Ovary (tissue), 9 donors: Measurements from ENCODE around the gene HCN2. TPM values are rescaled to one million over a fixed set of nuclear protein-coding genes. Genes with fewer than 3 reads are reported as not detected.

ENCODE experiments used
- DNase-seq, 5 donors: peaks; one replicate each; pipeline ENCODE4 v3.0.0-alpha.2; 2019 to 2020
- H3K27ac ChIP-seq, 2 donors: fragments of 200-600 bp; one replicate each; pipeline versions ENCODE4 v1.5.1 to v1.8.0; 2019 to 2022
- H3K27me3 ChIP-seq: fragments of 200-600 bp; one replicate; pipeline ENCODE4 v1.8.0; 2022
- H3K36me3 ChIP-seq: fragments of 200-600 bp; sonication (generic); one replicate; pipeline ENCODE4 v1.5.1; 2019
- H3K4me1 ChIP-seq: one replicate; pipeline ENCODE4 v1.8.1; 2013; ENCODE audit warnings: mild to moderate bottlenecking, moderate library complexity; ENCODE audit not compliant: insufficient read depth
- H3K4me3 ChIP-seq: fragments of 200-600 bp; sonication (generic); one replicate; pipeline ENCODE4 v1.5.1; 2017
- H3K9me3 ChIP-seq, 2 donors: fragments of 200-600 bp in 1 of 2; sonication (generic) in 1 of 2; one replicate each; pipeline versions ENCODE4 v1.5.1 to v1.8.1; 2013 to 2019; ENCODE audit warnings: mild to moderate bottlenecking in 1 of 2, moderate library complexity in 1 of 2
- EP300 ChIP-seq: sonication (generic); formaldehyde crosslinking; IDR thresholded peaks from one replicate; pipeline ENCODE4 v1.6.1; 2017; ENCODE audit warnings: antibody characterized with exemption
- POLR2A ChIP-seq: fragments of 450-650 bp; IDR thresholded peaks from one replicate; pipeline ENCODE4 v1.6.1; 2017; ENCODE audit warnings: antibody characterized with exemption, mild to moderate bottlenecking, moderate library complexity
- WGBS, 3 donors: extraction: QIAGEN DNeasy Blood & Tissue Kit in 1 of 3; methylation state at CpG; one replicate each; pipeline versions ENCODE4 v1.1.5 to v1.1.7; 2013 to 2017; 5-methylcytosine and 5-hydroxymethylcytosine counted together
- intact Hi-C, 4 donors: fragments of 100-400 bp; cut with DNase I; formaldehyde crosslinking; loops; one replicate each; pipeline versions ENCODE4 v1.11.0 to v1.15.1; 2022 to 2023
- polyA plus RNA-seq, 2 donors: library from polyadenylated mRNA; stranded (reverse); fragments of 200-250 nt in 1 of 2; fragments of 350-450 nt in 1 of 2; fragmentation: Illumina TruSeq in 1 of 2; extraction: RNeasy Lipid Tissue Mini Kit (QIAGEN cat#74804) in 1 of 2; gene quantifications; one replicate each; pipeline ENCODE4 v1.2.3, GENCODE V29; 2013 to 2014
- total RNA-seq, 7 donors: library from RNA; depleted of rRNA in 2 of 7; stranded (reverse); fragments of >200 nt in 2 of 7; fragmentation: NEBNext Ultra II Directional in 3 of 7; extraction: Animal tissue kit (Norgen Biotek cat#: 25700) in 3 of 7; gene quantifications; one replicate each; pipeline versions ENCODE4 v1.1.0 to v1.2.4, GENCODE V29; 2016 to 2023
- TF ChIP-seq, protein P1 (sequence below), 3 donors: fragments of 450-650 bp in 2 of 3; fragments of 200-600 bp in 1 of 3; IDR thresholded peaks; one replicate each; pipeline versions ENCODE4 v1.5.1 to v1.8.0; 2016 to 2022; ENCODE audit warnings: antibody characterized with exemption in 3 of 3, mild to moderate bottlenecking in 1 of 3
- donor health status: DM: no; HTN: no; CAD: no; lungs with moderate emphysema.
- donor health status: DM: no; HTN: no; CAD: no.
- donor health status: Bipolar disorder and iron deficiency.
- donor health status: DM: yes; HTN: yes; CAD: no.
- donor health status: DM: no; HTN: no; CAD: no.
- donor health status: DM: yes; HTN: yes; CAD: no.

The HCN2 gene
- total and polyA plus RNA-seq, 9 donors: 0.07 to 0.23 (median 0.12) TPM; not detected in 5

DNA sequence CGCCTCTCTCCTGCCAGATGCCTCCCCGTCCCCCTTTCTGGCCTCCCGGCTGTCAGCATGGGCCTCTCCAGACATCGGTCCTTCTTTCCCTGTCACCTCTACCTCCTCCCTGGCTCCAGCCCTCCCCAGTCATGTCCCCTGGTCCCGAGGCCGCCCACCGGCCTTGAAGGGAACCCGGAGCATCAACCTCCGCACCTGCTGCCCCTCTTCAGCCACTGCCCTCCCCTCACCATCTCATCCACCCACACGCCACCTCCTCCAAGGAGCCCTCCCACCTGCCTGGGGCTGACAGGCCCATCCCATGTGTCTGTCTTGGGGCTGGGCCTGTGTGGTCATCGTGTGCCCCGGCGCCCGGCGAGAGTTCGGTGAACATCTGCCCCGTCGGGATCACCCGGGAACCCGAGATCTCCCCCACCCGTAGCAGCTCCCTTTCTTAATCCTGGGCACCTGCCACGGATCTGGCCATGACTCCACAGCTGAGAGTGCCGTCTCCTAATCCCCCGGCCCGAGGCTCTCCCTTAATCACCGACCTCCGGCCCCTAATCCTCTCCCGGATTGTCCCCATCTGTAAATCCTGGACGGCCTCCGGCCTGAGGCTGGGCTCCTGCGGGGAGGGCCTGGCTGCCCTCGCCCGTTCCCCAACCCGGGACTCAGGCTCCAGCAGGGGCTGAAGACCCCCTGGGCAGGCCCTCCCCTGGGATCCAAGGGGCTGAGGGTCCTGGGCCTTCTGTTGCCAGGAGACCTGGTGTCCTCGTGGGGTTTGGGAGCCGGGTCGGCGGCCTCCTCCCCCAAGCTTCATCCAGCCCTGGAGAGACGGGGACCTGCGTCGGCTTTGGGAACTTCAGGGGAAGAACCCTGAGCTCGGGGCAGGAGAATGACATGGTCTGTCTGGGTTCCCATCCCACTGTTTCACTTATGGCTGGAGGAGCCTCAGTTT is 5.9 kb downstream of the HCN2 start:
- intact Hi-C loops: no loop called here
- WGBS, 3 donors: 64 to 72% (median 68%) methylated on average over 41 to 42 of the region's 42 CpGs
- no peak for DNase-seq
- TF ChIP-seq EP300 (no peak), POLR2A (no peak)
- TF ChIP-seq, protein P1, sequence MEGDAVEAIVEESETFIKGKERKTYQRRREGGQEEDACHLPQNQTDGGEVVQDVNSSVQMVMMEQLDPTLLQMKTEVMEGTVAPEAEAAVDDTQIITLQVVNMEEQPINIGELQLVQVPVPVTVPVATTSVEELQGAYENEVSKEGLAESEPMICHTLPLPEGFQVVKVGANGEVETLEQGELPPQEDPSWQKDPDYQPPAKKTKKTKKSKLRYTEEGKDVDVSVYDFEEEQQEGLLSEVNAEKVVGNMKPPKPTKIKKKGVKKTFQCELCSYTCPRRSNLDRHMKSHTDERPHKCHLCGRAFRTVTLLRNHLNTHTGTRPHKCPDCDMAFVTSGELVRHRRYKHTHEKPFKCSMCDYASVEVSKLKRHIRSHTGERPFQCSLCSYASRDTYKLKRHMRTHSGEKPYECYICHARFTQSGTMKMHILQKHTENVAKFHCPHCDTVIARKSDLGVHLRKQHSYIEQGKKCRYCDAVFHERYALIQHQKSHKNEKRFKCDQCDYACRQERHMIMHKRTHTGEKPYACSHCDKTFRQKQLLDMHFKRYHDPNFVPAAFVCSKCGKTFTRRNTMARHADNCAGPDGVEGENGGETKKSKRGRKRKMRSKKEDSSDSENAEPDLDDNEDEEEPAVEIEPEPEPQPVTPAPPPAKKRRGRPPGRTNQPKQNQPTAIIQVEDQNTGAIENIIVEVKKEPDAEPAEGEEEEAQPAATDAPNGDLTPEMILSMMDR (IDR thresholded peaks at IDR 0.05): no peak
- Histone ChIP-seq H3K27me3 (peaks cover 5% of the 10 kb centered on the region), H3K9me3 (no peaks in the 10 kb centered on the region), H3K27ac (no peak overlapping the region), H3K36me3 (no peaks in the 10 kb centered on the region), H3K4me1 (peaks cover 2% of the 10 kb centered on the region), H3K4me3 (no peak overlapping the region)

DNA sequence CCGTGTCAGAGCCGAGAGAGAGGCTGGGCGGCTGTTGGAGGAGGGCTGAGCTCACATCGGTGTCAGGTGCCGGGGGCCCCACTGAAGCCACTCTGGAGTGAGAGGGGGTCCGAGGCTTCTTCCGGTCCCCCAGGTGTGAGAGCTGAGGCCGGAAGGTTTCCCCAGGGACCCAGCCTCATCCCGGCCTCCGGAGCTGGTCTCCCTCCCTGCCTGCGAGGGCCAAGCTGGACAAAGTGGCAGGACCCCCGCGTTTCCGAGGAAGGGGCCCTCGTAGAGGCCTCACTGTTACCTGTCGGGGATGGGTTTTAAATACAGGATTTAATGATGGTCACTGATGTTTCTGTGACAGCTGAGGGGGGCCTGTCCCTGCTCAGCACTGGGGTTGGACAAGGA is 6.6 kb downstream of the HCN2 start:
- peaks cover 1% of the 10 kb centered on the region for H3K4me1 ChIP-seq
- no peak overlapping the region for H3K4me3 ChIP-seq
- 82 to 88% (median 84%) methylated on average over 13 to 16 of the region's 16 CpGs for WGBS, 3 donors
- no peak for DNase-seq
- intact Hi-C loops: no loop called here
- H3K27me3 ChIP-seq: no peaks in the 10 kb centered on the region
- TF ChIP-seq EP300 (no peak), POLR2A (no peak)
- TF ChIP-seq, protein P1 (IDR thresholded peaks at IDR 0.05): no peak
- H3K9me3 ChIP-seq: no peaks in the 10 kb centered on the region
- no peaks in the 10 kb centered on the region for H3K36me3 ChIP-seq
- no peak overlapping the region for H3K27ac ChIP-seq

DNA sequence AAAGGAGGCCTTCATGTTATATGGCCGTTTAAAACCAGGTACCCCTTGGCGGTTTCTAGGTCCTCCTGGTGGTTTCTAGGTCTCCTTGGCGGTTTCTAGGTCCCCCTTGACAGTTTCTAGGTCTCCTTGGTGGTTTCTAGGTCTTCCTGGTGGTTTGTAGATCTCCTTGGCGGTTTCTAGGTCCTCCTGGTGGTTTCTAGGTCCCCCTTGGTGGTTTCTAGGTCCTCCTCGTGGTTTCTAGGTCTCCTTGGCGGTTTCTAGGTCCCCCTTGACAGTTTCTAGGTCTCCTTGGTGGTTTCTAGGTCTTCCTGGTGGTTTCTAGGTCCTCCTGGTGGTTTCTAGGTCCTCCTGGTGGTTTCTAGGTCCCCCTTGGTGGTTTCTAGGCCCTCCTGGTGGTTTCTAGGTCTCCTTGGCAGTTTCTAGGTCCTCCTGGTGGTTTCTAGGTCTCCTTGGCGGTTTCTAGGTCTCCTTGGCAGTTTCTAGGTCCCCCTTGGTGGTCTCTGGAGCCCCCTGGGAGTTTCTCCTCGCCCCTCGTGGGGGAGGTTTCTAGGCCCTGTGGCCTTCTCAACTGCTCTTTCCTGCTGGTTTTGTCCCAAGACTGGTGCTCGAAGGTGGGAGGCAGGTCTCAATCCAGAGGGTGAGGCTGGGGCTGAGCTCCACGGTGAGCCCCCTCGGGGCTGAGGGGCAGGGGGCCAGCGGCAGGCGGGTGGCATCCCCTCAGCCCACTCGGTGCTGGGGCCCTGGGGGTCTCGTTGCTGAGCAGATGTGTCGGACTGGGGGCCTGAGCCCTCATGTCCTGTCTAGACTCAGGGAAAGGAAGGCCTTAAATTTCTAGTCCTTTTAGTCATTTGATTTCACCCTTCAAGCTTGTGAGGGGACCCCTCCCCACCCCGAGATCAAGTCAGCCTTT is 8.0 kb downstream of the HCN2 start:
- H3K4me3 ChIP-seq: no peak overlapping the region
- no peak overlapping the region for H3K27ac ChIP-seq
- no peaks in the 10 kb centered on the region for H3K9me3 ChIP-seq
- TF ChIP-seq, protein P1 (IDR thresholded peaks at IDR 0.05): no peak
- TF ChIP-seq EP300 (no peak), POLR2A (no peak)
- no peak for DNase-seq
- no peaks in the 10 kb centered on the region for H3K4me1 ChIP-seq
- H3K27me3 ChIP-seq: no peaks in the 10 kb centered on the region
- intact Hi-C loops: no loop called here
- WGBS, 3 donors: 68 to 73% (median 72%) methylated on average over 18 of the region's 18 CpGs
- no peaks in the 10 kb centered on the region for H3K36me3 ChIP-seq

DNA sequence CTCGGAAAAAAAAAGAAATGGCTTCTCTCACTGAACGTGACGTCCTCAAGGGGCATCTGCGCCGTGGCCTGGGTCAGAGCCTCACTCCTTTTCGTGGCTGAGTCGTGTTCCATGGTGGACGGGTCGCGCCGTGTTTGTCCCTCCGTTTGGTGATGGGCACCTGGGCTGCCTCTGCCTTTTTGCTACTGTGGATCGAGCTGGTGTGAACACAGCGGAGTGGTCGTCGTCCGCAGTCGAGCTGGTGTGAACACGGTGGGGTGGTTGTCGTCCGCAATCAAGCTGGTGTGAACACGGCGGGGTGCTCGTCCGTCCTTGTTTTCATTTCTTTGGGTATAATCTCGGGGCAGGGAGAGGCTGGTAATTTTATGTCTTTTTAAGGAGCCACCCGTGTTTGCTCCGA is 11.6 kb downstream of the HCN2 start:
- H3K4me1 ChIP-seq: no peaks in the 10 kb centered on the region
- DNase-seq: no peak
- no peaks in the 10 kb centered on the region for H3K9me3 ChIP-seq
- intact Hi-C loops: no loop called here
- TF ChIP-seq, protein P1 (IDR thresholded peaks at IDR 0.05): no peak
- no peak for TF ChIP-seq POLR2A
- TF ChIP-seq EP300: no peak
- no peaks in the 10 kb centered on the region for H3K27me3 ChIP-seq
- no peaks in the 10 kb centered on the region for H3K36me3 ChIP-seq
- WGBS, 3 donors: 74 to 90% (median 87%) methylated on average over 28 of the region's 28 CpGs
- H3K27ac ChIP-seq: no peak overlapping the region
- no peak overlapping the region for H3K4me3 ChIP-seq
